ENCODE data around the gene TBX21.
A peak's percentile ranks its signal among the peaks of the same experiment; 100 is the strongest.

Gene TBX21, protein sequence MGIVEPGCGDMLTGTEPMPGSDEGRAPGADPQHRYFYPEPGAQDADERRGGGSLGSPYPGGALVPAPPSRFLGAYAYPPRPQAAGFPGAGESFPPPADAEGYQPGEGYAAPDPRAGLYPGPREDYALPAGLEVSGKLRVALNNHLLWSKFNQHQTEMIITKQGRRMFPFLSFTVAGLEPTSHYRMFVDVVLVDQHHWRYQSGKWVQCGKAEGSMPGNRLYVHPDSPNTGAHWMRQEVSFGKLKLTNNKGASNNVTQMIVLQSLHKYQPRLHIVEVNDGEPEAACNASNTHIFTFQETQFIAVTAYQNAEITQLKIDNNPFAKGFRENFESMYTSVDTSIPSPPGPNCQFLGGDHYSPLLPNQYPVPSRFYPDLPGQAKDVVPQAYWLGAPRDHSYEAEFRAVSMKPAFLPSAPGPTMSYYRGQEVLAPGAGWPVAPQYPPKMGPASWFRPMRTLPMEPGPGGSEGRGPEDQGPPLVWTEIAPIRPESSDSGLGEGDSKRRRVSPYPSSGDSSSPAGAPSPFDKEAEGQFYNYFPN

DNA sequence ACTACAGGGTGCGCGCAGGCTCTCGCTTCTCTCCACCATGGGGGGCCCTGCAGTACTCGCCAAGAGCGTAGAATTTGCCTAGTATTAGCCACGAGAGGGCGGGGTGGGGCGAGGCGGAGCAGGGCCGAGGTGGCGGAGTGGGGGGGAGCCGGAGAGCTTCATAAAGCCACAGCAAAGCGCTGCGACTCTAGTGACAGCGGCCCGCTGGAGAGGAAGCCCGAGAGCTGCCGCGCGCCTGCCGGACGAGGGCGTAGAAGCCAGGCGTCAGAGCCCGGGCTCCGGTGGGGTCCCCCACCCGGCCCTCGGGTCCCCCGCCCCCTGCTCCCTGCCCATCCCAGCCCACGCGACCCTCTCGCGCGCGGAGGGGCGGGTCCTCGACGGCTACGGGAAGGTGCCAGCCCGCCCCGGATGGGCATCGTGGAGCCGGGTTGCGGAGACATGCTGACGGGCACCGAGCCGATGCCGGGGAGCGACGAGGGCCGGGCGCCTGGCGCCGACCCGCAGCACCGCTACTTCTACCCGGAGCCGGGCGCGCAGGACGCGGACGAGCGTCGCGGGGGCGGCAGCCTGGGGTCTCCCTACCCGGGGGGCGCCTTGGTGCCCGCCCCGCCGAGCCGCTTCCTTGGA lies at the start of gene TBX21:
TSS of gene TBX21 (plus strand) at position 190 of the 627 bp plus-strand sequence. CDS start at position 409, 219 bp downstream.
- peak; percentile 89 for DNase-seq (ENCODE audit: low read depth)

DNA sequence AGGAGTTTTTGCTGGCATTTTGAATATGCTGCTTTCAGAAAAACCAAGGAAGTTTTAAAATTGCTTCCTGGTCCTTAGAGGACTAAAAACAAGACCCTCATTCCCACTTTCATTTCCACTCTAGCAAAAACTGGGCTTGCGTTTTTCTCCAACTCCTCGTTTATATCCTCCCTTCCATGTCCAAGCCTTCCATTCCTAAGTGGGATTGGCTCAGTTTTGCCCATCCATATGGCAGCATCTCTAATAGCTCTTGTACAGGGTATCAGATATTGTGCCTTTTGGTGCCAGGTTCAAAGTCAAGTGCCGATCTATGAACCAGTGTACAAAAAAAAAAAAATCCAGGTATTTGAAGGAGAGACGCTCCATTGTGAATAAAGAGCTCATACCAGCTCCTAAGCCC lies 49.0 kb upstream of the TBX21 start:
- DNase-seq (ENCODE audit: low read depth), result no peak

DNA sequence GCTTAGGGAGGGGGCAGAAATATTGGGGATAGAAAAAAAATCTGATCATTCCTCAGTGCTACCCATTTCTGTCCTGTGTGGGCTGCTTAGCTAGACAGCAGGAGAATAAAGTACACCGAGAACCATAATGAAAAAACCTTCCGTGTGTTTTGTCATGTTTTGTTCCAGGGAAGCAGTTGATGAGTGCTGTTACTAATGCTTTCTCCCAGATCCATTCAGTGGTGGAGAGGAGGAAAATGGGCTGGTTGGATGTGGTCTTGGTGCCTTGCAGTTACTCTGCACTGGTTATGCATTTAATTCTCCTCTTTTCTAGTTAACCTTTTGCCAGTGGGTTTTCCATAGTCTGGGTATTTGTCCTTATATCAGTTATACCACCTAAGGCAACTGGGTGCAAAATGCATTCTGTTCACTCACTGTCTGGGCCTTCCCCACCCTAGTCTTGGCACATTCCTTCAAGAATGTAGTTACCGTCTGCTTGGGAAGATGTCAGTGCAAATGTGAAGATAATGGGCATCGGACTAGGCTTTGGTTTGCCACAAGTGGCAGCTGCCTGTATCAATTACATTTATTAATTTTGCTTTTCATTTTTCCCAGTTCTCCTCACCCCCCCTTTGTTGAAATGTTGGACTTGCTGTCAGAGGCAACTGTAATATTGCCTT lies 48.4 kb upstream of the TBX21 start:
- DNase-seq (ENCODE audit: low read depth), result no peak

DNA sequence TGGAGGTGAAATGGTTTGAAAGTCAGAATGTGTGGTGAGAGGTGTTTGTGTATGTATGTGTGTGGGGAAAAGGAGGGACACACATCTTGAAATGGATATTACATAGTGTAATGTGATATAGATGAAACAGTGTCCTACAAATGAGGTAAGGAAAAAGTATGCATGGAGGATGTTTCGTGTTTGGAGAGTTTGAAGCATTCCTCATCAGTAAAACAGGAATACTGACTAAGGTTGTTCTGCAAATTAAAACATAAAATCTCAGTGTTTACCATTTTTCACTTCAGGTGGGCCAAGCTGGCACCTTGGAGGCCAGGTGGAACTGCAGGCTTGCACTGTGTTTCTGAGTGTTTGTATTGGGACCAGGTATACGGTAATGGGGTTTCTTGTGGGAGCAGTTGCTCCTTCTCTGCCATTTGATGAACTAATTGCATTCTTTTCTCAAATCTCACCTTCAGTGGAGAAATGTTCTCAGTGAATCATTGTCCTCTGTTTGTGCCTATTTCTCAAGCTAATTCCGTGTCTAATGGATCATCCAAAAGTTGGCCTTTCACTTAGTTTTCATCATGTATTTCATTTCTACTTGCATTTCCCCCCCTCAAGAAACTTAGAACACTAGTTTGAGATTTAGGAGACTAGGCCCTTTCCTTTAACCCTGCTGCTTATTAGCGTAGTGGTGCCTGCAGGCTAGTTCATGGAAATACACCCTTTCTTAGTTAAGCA lies 47.3 kb upstream of the TBX21 start:
- no peak for DNase-seq (ENCODE audit: low read depth)

DNA sequence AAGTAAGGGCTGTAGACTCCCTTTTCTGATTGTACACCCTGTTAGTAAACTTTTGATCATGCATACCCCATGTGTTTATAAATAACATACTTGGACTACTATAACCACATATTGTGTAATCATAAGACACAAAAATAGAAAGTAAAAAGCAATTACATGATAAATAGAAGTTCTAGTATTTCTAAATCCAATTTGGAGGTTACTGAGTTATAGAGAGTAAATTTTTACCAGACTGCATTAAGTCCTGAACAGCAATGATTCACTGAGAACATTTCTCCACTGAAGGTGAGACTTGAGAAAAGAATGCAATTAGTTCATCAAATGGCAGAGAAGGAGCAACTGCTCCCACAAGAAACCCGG lies 46.8 kb upstream of the TBX21 start:
- no peak for DNase-seq (ENCODE audit: low read depth)

DNA sequence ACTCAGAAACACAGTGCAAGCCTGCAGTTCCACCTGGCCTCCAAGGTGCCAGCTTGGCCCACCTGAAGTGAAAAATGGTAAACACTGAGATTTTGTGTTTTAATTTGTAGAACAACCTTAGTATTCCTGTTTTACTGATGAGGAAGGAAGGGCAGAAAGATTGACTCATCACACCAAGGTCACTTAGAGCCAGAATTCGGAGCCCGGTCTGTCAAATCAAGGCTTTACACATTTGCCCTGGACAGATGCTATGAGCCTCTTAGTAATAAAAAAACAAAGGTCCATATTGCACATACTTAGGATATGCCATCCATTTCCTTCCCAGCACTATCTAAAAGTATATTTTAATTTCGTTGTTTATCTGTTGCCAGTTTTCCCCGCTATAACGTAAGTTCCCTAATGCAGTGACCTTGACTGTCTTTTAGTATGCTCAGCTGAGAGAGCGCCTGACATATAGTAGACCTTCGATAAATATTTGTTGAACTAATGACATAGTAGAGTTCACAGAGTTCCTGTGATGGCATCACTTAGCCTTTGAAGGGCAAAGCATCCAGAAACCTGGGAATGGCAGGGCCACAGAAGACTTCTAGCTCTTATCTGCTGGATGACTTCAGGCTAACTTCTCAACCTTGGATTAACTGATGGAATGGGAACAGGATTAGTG lies 46.2 kb upstream of the TBX21 start:
- DNase-seq (ENCODE audit: low read depth), result no peak

DNA sequence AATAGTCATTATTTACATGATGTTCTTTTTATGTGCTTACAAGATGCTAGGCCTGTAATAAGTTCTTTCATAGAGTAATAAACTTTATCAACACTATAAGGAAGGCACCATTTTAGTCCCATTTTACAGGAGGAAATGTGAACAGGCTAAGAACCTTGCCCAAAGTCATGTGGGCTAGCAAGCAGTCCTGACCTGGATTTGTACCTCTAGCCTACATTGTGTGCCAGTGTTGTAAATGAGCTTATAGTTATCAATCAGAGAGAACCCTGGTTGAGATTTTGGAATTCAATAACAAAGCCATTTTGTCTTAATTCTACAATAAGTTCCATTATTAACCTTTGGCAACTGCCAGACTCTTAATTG lies 45.7 kb upstream of the TBX21 start:
- no peak for DNase-seq (ENCODE audit: low read depth)

DNA sequence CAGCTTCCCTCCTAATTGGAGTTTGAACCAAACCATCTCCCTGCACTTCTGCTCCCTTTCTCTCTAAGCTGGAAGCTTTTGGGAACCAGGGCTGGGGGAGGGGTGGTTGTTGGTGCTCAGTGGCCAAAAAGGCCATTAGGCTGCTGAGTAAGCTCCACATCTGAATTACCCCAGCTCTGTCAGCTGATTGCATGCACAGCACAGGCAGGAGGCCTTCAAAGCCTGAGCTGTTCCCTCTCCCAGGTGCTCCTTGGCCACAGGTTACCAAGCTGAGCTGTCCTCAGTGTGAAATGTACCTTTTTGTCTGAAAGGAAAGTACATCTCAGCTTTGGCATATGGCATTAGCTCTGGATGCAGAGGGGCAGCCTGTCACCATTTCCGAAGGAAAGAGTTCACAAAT lies 45.3 kb upstream of the TBX21 start:
- DNase-seq (ENCODE audit: low read depth), result no peak

DNA sequence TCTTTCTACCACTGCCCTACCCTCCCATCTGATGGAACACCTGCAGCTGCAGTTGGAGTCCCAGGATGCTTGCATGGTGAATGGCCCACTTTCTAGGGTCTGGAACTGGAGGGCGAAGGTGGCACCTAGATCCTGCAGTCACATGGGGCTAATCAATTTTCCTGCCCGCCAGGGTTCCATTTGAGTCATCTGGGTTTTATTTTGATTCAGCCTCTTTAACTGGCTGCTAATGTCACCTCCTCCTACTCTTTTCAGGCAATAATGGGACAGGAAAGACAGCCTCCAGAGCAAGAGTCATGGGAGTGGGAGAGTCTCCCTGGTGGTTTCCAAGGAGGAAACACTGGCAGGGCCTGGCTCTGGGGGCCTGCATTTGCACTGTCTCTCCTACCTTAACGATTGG lies 42.9 kb upstream of the TBX21 start:
- DNase-seq (ENCODE audit: low read depth), result no peak

DNA sequence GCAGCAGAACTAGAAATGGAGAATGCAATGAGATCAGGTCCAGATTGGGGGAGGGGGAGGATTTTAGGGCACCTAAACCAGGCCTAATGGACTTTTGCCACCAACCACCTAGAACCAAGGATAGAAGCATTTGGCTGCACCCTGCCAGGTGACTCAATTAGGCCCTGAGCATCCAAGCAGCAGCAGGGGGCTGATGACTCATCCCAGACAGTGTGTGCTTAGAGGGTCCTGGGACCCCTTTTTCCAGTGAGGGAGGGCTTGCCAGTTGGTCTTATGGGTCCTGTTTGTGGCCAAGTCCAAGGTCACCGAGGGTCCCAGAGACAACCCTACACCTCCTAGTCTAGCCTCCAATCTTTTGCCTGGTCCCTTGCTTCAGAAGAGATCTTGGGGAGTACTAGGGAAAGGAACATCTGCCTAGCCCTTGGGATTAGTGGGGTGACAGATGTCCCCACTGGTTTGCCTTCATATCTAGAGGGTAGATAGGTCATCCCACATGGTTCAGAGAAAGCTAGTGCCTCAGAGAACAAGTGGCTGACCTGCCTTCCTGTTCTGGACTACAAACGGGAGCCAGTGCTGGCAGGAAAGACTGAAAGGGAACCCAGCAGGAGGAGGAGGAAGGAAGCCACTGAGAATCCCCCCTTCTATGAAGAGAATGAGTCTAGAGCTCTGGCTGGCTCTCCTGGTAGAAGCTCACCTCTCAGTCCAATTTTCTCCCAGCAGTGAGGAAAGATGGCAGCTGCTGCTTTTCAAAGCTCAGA lies 40.7 kb upstream of the TBX21 start:
- DNase-seq (ENCODE audit: low read depth), result no peak

DNA sequence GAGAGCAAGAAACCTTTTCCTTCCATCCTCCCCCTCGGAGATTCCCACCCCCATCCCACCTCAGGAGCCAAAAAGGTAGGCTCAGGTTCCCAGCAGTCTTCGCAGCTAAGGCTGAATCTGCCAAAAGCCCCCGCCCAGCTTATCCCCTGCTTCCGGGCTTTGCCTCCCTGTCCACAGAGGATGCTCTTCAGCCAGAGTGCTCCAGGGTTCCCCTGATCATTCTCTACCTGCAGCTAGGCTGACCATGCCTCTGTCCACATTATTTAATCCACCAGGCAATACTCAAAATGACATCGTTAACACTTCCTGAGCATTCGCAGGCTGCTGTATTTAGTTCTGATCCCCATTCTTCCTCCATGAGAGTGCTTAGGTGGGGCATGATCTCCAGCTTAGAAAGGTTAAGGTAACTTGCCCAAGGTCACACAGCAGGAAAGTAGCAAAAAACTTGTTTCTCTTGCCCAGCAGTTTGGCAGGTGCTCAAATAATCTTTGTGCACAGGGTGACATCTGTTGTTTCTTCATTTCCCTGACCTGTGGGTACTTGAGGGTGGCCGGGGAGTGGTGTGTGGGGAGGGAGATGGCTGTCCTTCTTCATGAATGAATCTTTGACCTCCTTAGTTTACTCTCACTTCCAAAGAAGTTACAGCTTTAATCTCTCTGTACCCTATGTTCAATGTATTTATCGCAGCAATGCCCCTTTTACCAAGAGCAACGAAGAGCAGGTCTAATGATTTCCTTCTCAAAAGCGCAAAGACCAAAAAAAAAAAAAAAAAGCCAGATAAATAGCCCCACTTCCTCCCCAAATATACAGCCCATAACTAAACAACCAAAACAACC lies 39.9 kb upstream of the TBX21 start:
- no peak for DNase-seq (ENCODE audit: low read depth)

DNA sequence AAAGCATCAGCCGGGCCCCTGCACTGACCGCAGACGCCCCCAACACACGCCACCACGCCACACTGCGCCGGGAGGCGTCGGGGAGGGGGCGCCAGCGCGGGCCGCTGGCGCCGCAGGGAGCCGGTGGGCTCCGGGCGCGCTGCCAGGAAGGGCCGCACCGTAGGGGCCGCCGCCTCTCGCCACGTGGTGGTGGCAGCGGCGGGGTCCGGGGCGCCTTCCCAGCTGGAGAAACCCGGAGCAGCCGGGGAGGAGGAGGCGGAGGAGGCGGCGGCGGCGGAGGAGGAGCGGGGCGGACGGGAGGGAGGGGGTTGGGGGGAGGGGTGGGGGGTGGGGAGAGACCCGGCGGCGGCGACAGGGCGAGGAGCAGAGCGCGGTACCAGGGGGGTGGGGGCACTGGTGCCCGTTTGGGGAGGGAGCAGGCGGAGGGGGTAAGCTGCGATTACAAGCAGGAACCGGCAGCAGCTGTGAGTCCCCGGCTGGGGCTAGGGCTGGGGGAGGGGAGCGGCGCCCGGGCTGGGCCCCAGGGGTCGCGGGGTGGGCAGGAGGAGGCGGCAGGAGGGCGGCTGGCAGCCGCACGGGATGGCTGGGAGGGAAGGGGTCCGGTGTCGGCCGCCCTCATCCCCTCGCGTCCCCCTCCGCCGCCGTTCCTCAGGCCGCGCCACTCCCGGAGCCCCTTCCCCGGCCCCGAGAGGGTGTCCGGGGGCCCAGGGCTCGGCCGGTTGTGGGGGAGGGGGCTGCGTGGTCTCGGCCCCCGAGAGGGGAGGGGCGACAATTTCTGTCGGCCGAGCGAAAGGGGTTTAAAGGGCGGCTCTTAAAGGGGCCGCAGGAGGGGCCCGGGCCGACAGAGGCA lies 39.1 kb upstream of the TBX21 start, which contains the start of gene TBKBP1:
TSS of gene TBKBP1 (plus strand) at position 431 of the 850 bp plus-strand sequence. CDS start 1,952 bp downstream, outside the sequence.
- DNase-seq (ENCODE audit: low read depth), result no peak

DNA sequence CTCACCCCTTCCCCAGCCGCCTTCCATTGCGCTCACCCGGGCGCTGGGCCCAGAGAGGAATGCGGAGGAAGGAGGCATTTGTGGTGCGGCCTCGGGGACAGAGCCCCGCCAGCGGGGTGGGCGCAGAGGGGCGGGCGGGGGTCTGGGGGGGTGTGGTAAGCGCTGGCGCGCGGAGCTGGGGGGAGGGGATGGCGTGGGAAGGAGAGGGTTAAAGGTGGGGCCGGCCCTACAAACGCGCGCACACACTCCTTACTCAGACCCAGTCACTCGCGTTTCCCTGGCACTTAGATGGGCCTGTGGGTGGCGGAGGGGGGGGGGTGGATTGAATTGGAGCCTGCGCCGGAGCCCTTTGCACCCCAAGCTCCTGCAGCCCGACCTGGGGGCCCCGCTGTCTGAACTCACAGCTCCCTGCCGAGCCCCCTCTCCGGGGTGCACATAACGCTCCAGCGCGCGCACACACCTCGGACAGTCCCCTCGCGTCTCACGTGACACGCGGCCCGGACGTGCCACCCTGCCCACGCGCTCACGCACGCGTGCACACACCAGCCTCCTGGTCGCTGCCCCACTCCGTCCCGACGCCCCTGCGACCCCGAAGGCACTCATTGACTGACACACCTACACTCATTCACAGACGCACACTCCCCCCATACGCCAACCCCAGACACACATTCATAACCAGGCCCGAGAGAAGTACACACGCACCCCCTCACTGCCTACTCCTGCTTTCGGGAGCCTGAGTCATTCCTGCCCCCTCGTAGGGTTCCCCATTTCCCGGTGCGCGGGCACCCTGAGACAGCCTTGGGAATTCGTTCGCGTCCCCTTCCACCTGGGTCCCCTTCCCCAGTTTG lies 38.2 kb upstream of the TBX21 start:
- DNase-seq (ENCODE audit: low read depth), result no peak

DNA sequence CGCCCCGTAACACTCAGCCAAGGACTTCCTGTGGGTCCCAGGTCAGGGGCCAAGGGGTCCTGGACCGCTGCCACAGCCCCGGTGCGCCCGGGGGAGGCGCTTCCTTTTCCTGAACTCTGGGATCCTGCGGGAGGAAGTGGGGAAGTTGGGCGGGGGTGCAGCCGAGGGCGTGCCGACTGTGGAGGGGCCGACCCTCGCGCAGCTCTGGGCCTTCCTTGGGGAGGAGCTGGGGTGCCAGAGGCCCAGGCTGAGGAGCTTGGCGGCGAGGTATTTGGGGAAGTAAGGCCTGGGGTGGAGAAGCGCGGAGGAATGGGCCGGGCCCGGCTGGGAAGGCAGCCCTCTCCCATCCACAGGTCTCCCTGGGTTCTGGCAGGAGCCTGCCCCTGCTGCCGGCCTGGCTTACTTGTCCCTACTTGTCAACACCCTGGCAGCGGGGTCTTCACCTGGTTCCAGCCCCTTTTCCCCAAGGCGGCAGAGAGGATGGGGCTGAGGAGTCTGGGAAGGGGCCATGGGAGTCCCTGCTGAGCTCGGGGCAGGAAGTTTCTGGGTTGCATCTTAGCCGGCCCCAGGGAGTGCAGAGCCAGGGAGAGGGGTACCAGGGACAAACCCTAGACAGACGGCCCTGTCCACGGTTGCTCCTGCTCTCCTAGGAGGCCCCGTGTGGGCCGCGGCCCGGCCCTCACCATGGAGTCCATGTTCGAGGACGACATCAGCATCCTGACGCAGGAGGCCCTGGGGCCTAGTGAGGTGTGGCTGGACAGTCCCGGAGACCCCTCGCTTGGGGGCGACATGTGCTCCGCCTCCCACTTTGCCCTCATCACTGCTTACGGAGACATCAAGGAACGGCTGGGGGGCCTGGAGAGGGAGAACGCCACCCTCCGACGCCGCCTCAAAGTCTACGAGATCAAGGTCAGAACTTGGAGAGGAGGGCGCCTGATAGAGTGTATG lies 37.3 kb upstream of the TBX21 start:
- DNase-seq (ENCODE audit: low read depth), result no peak

DNA sequence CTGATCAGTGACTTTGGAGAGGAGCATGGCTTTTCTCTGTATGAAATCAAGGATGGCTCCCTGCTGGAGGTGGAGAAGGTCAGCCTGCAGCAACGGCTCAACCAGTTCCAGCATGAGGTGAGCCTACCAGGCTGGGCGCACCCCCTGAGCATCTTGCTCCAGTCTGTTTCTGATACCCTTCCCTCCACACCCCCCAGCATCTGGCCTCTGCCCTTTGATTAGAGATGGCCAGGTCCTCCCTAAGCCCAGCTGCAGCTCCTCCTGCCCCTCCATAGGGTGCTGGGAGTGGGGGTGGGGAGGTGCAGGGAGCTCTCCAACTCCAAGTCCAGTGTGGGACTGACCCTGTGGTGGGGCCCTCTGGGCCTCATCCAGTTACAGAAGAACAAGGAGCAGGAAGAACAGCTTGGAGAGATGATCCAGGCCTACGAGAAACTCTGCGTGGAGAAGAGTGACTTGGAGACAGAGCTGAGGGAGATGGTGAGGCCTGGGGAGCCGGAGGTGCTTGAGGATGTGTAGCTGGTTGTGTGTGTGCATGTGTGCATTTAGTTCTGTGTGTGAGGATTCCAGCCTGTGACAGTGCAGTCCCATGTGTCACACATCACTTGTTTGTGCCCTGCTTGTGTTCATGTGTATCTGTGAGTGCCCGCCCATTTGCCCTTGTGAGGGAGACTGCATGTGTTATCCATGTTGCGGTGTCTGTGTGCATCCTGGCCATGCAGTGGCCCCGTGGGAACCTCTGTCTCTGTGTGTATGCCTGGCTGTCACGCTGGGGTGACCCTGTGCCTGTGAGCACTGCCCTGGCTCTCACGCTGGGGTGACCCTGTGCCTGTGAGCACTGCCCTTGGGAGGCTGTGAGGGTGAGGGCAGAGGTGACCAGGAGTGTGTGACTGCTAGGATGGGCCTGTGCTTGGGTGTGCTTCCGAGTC lies 36.1 kb upstream of the TBX21 start:
- no peak for DNase-seq (ENCODE audit: low read depth)
